H1 (cell line): ENCODE measurements around the gene DHX9.

ENCODE experiments used
- CEBPB ChIP-seq: IDR thresholded peaks from 2 replicates; pipeline ENCODE4 v1.6.1; 2012; ENCODE audit warnings: low read depth, low read length
- HDAC2 ChIP-seq, 2 experiments: fragments of 300-600 bp in 1 of 2; sonication (generic) in 1 of 2; IDR thresholded peaks; 2 replicates each; pipeline ENCODE4 v1.6.1; 2011 to 2012; ENCODE audit warnings: low read depth in 2 of 2, low read length in 2 of 2, mild to moderate bottlenecking in 2 of 2, moderate library complexity in 2 of 2, borderline replicate concordance in 1 of 2, inconsistent platforms in 1 of 2
- JUN ChIP-seq: IDR thresholded peaks from 2 replicates; pipeline ENCODE4 v1.6.1; 2011; ENCODE audit warnings: low read depth, mild to moderate bottlenecking, improper control_type of control experiment, low read length
- KDM1A ChIP-seq: fragments of 200-600, 300-600 bp; sonication (generic); IDR thresholded peaks from 2 replicates; pipeline ENCODE4 v1.7.1; 2016; ENCODE audit warnings: mild to moderate bottlenecking, low read length, borderline replicate concordance
- POLR2A ChIP-seq, 2 experiments: IDR thresholded peaks; 1 replicate in 1 of 2; 2 replicates in 1 of 2; pipeline ENCODE4 v1.6.1; 2011; ENCODE audit warnings: low read depth in 2 of 2, low read length in 2 of 2, mild to moderate bottlenecking in 2 of 2; ENCODE audit errors: control extremely low read depth in 1 of 2
- SIN3A ChIP-seq, 2 experiments: IDR thresholded peaks in 1 of 2; conservative IDR thresholded peaks in 1 of 2; 2 replicates each; pipeline ENCODE4 v1.6.1; 2011 to 2012; ENCODE audit warnings: low read length in 2 of 2, improper control_type of control experiment in 1 of 2, low read depth in 1 of 2, mild to moderate bottlenecking in 1 of 2
- TBP ChIP-seq: IDR thresholded peaks from 2 replicates; pipeline ENCODE4 v1.6.1; 2011; ENCODE audit warnings: low read depth, low read length, improper control_type of control experiment
- TF ChIP-seq, protein P1 (sequence below), 3 experiments: IDR thresholded peaks; 1 replicate in 2 of 3; 2 replicates in 1 of 3; pipeline versions ENCODE4 v1.5.1 to v1.6.1; 2011; ENCODE audit warnings: low read length in 3 of 3, mild to moderate bottlenecking in 3 of 3, inconsistent platforms in 2 of 3, low read depth in 1 of 3, moderate library complexity in 1 of 3; ENCODE audit not compliant: insufficient read depth in 1 of 3; ENCODE audit errors: control extremely low read depth in 1 of 3
- TF ChIP-seq, protein P2 (sequence below): IDR thresholded peaks from 2 replicates; pipeline ENCODE4 v1.6.1; 2011; ENCODE audit warnings: low read length, improper control_type of control experiment
- TF ChIP-seq, protein P3 (sequence below): IDR thresholded peaks from 2 replicates; pipeline ENCODE4 v1.6.1; 2012; ENCODE audit warnings: inconsistent platforms

DNA sequence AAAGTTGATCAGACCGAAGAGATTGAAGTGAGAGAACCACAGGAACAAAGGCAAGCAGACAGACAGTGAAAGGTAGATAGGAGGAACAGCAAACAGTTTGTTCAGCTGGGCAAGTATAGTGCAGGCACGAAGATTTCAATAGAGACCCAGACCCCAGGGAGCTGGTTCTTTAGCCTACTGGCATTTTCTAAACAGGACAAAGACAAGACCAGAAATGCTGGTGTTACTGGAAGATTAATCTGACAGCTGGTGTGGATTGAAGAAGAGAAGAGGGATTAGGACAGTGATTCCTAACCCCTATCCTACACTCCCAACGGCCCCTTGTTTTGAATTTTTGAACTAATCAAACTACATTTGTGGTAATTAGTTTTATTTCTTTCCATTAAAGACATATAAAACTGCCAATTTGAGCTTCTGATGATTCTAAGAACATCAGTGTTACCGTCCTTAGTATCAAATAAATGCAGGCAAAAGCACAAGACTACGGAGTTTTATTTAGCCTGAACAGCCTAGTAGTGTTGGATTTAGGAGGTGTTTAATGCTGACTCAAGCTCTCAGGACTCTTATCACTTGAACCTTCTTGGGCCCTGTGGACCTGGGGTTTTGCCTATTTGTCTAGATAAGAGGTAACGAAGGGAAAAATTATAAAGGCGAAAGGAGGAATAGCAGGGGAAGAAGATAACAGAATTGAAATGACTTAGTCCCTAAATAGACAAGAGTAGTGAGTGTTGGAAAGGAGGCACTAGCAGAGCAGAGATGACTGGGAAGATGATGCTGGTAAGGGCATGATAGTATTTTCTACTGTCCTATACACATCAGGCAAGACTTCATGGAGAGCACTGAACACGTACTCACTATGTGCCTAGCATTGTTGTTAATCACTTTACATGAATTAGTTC lies 47.6 kb upstream of the DHX9 start:
- TF ChIP-seq KDM1A (no peak), HDAC2 (IDR thresholded peaks at IDR 0.05; ENCODE audit: borderline replicate concordance in 1 of 2, low read depth in 2 of 2, low read length in 2 of 2) (no peak), CEBPB (no peak), SIN3A (conservative IDR thresholded peaks at IDR 0.05 in 1 of 2, IDR thresholded peaks at IDR 0.05 in 1 of 2; ENCODE audit: low read depth in 1 of 2, low read length in 2 of 2) (no peak), TBP (no peak), POLR2A (IDR thresholded peaks at IDR 0.05; ENCODE audit: control extremely low read depth in 1 of 2, low read depth in 2 of 2, low read length in 2 of 2) (no peak), JUN (no peak)
- TF ChIP-seq, protein P1, sequence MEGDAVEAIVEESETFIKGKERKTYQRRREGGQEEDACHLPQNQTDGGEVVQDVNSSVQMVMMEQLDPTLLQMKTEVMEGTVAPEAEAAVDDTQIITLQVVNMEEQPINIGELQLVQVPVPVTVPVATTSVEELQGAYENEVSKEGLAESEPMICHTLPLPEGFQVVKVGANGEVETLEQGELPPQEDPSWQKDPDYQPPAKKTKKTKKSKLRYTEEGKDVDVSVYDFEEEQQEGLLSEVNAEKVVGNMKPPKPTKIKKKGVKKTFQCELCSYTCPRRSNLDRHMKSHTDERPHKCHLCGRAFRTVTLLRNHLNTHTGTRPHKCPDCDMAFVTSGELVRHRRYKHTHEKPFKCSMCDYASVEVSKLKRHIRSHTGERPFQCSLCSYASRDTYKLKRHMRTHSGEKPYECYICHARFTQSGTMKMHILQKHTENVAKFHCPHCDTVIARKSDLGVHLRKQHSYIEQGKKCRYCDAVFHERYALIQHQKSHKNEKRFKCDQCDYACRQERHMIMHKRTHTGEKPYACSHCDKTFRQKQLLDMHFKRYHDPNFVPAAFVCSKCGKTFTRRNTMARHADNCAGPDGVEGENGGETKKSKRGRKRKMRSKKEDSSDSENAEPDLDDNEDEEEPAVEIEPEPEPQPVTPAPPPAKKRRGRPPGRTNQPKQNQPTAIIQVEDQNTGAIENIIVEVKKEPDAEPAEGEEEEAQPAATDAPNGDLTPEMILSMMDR (IDR thresholded peaks at IDR 0.05; ENCODE audit: control extremely low read depth in 1 of 3, insufficient read depth in 1 of 3, low read depth in 1 of 3, low read length in 3 of 3): no peak
- TF ChIP-seq, protein P2, sequence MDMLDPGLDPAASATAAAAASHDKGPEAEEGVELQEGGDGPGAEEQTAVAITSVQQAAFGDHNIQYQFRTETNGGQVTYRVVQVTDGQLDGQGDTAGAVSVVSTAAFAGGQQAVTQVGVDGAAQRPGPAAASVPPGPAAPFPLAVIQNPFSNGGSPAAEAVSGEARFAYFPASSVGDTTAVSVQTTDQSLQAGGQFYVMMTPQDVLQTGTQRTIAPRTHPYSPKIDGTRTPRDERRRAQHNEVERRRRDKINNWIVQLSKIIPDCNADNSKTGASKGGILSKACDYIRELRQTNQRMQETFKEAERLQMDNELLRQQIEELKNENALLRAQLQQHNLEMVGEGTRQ: no peak
- TF ChIP-seq, protein P3, sequence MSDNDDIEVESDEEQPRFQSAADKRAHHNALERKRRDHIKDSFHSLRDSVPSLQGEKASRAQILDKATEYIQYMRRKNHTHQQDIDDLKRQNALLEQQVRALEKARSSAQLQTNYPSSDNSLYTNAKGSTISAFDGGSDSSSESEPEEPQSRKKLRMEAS: no peak
